ENCODE results near the gene HLA-DOA.

- TF ChIP-seq, protein P1, sequence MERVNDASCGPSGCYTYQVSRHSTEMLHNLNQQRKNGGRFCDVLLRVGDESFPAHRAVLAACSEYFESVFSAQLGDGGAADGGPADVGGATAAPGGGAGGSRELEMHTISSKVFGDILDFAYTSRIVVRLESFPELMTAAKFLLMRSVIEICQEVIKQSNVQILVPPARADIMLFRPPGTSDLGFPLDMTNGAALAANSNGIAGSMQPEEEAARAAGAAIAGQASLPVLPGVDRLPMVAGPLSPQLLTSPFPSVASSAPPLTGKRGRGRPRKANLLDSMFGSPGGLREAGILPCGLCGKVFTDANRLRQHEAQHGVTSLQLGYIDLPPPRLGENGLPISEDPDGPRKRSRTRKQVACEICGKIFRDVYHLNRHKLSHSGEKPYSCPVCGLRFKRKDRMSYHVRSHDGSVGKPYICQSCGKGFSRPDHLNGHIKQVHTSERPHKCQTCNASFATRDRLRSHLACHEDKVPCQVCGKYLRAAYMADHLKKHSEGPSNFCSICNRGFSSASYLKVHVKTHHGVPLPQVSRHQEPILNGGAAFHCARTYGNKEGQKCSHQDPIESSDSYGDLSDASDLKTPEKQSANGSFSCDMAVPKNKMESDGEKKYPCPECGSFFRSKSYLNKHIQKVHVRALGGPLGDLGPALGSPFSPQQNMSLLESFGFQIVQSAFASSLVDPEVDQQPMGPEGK (CRISPR knock-in tag; IDR thresholded peaks at IDR 0.05; ENCODE audit: borderline replicate concordance) = no peak
- no peak for TF ChIP-seq ZNF565 (CRISPR knock-in tag; conservative IDR thresholded peaks at IDR 0.05; ENCODE audit: low read depth)
- TF ChIP-seq, protein P2, sequence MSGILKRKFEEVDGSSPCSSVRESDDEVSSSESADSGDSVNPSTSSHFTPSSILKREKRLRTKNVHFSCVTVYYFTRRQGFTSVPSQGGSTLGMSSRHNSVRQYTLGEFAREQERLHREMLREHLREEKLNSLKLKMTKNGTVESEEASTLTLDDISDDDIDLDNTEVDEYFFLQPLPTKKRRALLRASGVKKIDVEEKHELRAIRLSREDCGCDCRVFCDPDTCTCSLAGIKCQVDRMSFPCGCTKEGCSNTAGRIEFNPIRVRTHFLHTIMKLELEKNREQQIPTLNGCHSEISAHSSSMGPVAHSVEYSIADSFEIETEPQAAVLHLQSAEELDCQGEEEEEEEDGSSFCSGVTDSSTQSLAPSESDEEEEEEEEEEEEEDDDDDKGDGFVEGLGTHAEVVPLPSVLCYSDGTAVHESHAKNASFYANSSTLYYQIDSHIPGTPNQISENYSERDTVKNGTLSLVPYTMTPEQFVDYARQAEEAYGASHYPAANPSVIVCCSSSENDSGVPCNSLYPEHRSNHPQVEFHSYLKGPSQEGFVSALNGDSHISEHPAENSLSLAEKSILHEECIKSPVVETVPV (CRISPR knock-in tag; IDR thresholded peaks at IDR 0.05) = no peak
- TF ChIP-seq ZNF70 (CRISPR knock-in tag; IDR thresholded peaks at IDR 0.05) = no peak
- no peak for TF ChIP-seq GLIS3 (CRISPR knock-in tag; IDR thresholded peaks at IDR 0.05)
- TF ChIP-seq SNAI2 (CRISPR knock-in tag; IDR thresholded peaks at IDR 0.05) = no peak
- TF ChIP-seq ARNTL (CRISPR knock-in tag; IDR thresholded peaks at IDR 0.05; ENCODE audit: borderline replicate concordance, low read depth) = no peak
- no peak for TF ChIP-seq ISL1 (CRISPR knock-in tag; IDR thresholded peaks at IDR 0.05)
- no peak for TF ChIP-seq ZFP3 (CRISPR knock-in tag; IDR thresholded peaks at IDR 0.05)
- TF ChIP-seq ZFP30 (CRISPR knock-in tag; IDR thresholded peaks at IDR 0.05) = no peak
- no peak for TF ChIP-seq ESRRG (CRISPR knock-in tag; IDR thresholded peaks at IDR 0.05)
- TF ChIP-seq ZC3H10 (CRISPR knock-in tag; IDR thresholded peaks at IDR 0.05) = no peak
Observed at GRCh38 chr6:33010356-33010755, 965 bp upstream of the HLA-DOA start.

All from SK-N-SH treated with all-trans-retinoic acid at 6 μM for 48 hours (cell line).